HCT116 (cell line): ENCODE measurements around the gene OR6B2.

Experiments used
- CTCF ChIP-seq, 3 experiments: fragments of 200-600 bp in 1 of 3; sonication (generic) in 1 of 3; IDR thresholded peaks in 2 of 3; conservative IDR thresholded peaks in 1 of 3; 2 replicates each; pipeline ENCODE4 v1.5.1; 2012 to 2017; ENCODE audit warnings: low read depth in 2 of 3, low read length in 2 of 3, antibody characterized with exemption in 1 of 3, borderline replicate concordance in 1 of 3, control low read depth in 1 of 3, mild to moderate bottlenecking in 1 of 3, mixed read lengths in 1 of 3, mixed run types in 1 of 3, moderate library complexity in 1 of 3; ENCODE audit not compliant: insufficient read depth in 1 of 3
- EZH2 ChIP-seq: fragments of 200-600 bp; sonication (generic); IDR thresholded peaks from 2 replicates; pipeline ENCODE4 v1.6.1; 2017; ENCODE audit warnings: antibody characterized with exemption, mixed run types
- YY1 ChIP-seq: IDR thresholded peaks from 2 replicates; pipeline ENCODE4 v1.6.1; 2011; ENCODE audit warnings: low read length, low read depth, moderate library complexity, mild to moderate bottlenecking; ENCODE audit not compliant: insufficient replicate concordance; ENCODE audit errors: extremely low read depth

GRCh38 chr2:240074545-240074944 lies 44.3 kb upstream of the OR6B2 start:
- TF ChIP-seq EZH2: no peak
- TF ChIP-seq YY1: no peak
- no peak for TF ChIP-seq CTCF (IDR thresholded peaks at IDR 0.05 in 2 of 3, conservative IDR thresholded peaks at IDR 0.05 in 1 of 3; ENCODE audit: borderline replicate concordance in 1 of 3, insufficient read depth in 1 of 3, low read depth in 2 of 3, low read length in 2 of 3)
